Trophoblast cell (in vitro differentiated cells and primary cell): ENCODE data around the gene OR2AT4.

Experiments
- DNase-seq, 2 donors: peaks; one replicate each; pipeline ENCODE4 v3.0.0-alpha.2; 2016
- H2AFZ ChIP-seq: 2 replicates; pipeline ENCODE4 v1.6.1; 2013; ENCODE audit warnings: low read length, moderate library complexity, mild to moderate bottlenecking; ENCODE audit not compliant: insufficient read depth, poor library complexity
- H2AK5ac ChIP-seq: 2 replicates; pipeline ENCODE4 v1.6.1; 2013; ENCODE audit warnings: mild to moderate bottlenecking, low read length
- H2BK120ac ChIP-seq: 2 replicates; pipeline ENCODE4 v1.6.1; 2013; ENCODE audit warnings: low read length, mild to moderate bottlenecking, moderate library complexity; ENCODE audit not compliant: insufficient read depth, poor library complexity
- H2BK12ac ChIP-seq: 2 replicates; pipeline ENCODE4 v1.6.1; 2013; ENCODE audit warnings: mild to moderate bottlenecking, low read length, moderate library complexity
- H2BK5ac ChIP-seq: 2 replicates; pipeline ENCODE4 v1.6.1; 2013; ENCODE audit warnings: low read length, low read depth, moderate library complexity, mild to moderate bottlenecking; ENCODE audit not compliant: poor library complexity
- H3K14ac ChIP-seq: 2 replicates; pipeline ENCODE4 v1.6.1; 2013; ENCODE audit warnings: mild to moderate bottlenecking, low read length
- H3K18ac ChIP-seq: 2 replicates; pipeline ENCODE4 v1.6.1; 2013; ENCODE audit warnings: mild to moderate bottlenecking, low read length
- H3K23ac ChIP-seq: 2 replicates; pipeline ENCODE4 v1.6.1; 2013; ENCODE audit warnings: low read length
- H3K27ac ChIP-seq: 2 replicates; pipeline ENCODE4 v1.5.1; 2013; ENCODE audit warnings: low read depth, mild to moderate bottlenecking, inconsistent platforms, low read length, moderate library complexity
- H3K27me3 ChIP-seq: 2 replicates; pipeline ENCODE4 v1.6.1; 2013; ENCODE audit warnings: inconsistent platforms, mild to moderate bottlenecking, low read length, moderate library complexity; ENCODE audit not compliant: insufficient read depth
- H3K36me3 ChIP-seq, 2 experiments: 1 replicate in 1 of 2; 2 replicates in 1 of 2; pipeline ENCODE4 v1.6.1; 2013; ENCODE audit warnings: low read length in 2 of 2, mild to moderate bottlenecking in 2 of 2, moderate library complexity in 1 of 2; ENCODE audit not compliant: insufficient read depth in 2 of 2, control insufficient read depth in 1 of 2
- H3K4ac ChIP-seq: 2 replicates; pipeline ENCODE4 v1.6.1; 2013; ENCODE audit warnings: low read depth, mild to moderate bottlenecking, low read length, moderate library complexity
- H3K4me1 ChIP-seq, 2 experiments: 1 replicate in 1 of 2; 2 replicates in 1 of 2; pipeline ENCODE4 v1.6.1; 2013; ENCODE audit warnings: low read length in 2 of 2, mild to moderate bottlenecking in 2 of 2, moderate library complexity in 1 of 2; ENCODE audit not compliant: insufficient read depth in 2 of 2, control insufficient read depth in 1 of 2
- H3K4me2 ChIP-seq: 2 replicates; pipeline ENCODE4 v1.6.1; 2013; ENCODE audit warnings: inconsistent platforms, mild to moderate bottlenecking, low read length, moderate library complexity
- H3K4me3 ChIP-seq: 2 replicates; pipeline ENCODE4 v1.5.1; 2013; ENCODE audit warnings: mild to moderate bottlenecking, low read depth, low read length, inconsistent platforms
- H3K79me1 ChIP-seq: one replicate; pipeline ENCODE4 v1.6.1; 2013; ENCODE audit warnings: low read length
- H3K79me2 ChIP-seq: 2 replicates; pipeline ENCODE4 v1.6.1; 2013; ENCODE audit warnings: low read length, mild to moderate bottlenecking; ENCODE audit not compliant: control insufficient read depth, insufficient read depth, poor library complexity
- H3K9ac ChIP-seq: 2 replicates; pipeline ENCODE4 v1.6.1; 2013; ENCODE audit warnings: mild to moderate bottlenecking, low read length
- H3K9me3 ChIP-seq: 2 replicates; pipeline ENCODE4 v1.6.1; 2013; ENCODE audit warnings: low read depth, mild to moderate bottlenecking, control low read depth, inconsistent platforms, low read length; ENCODE audit not compliant: insufficient read depth
- H4K12ac ChIP-seq: 2 replicates; pipeline ENCODE4 v1.6.1; 2013; ENCODE audit warnings: low read depth, mild to moderate bottlenecking, low read length, moderate library complexity
- H4K8ac ChIP-seq: 2 replicates; pipeline ENCODE4 v1.6.1; 2013; ENCODE audit warnings: low read depth, mild to moderate bottlenecking, low read length, moderate library complexity
- H4K91ac ChIP-seq: one replicate; pipeline ENCODE4 v1.6.1; 2013; ENCODE audit warnings: low read depth, mild to moderate bottlenecking, low read length, moderate library complexity
- WGBS: extraction: QIAGEN DNeasy Blood & Tissue Kit; methylation state at CpG from one replicate; pipeline ENCODE4 v1.1.7; 2013; ENCODE audit warnings: missing lambda C conversion rate; ENCODE audit not compliant: insufficient read length, insufficient coverage; ENCODE audit errors: extremely low coverage; 5-methylcytosine and 5-hydroxymethylcytosine counted together

The OR2AT4 gene

GRCh38 chr11:75126564-75126963, 29.9 kb upstream of the OR2AT4 start:
- no peak overlapping the region for H3K23ac ChIP-seq
- no peak overlapping the region for H3K4me2 ChIP-seq
- no peaks in the 10 kb centered on the region for H3K4me1 ChIP-seq
- H3K27ac ChIP-seq: no peak overlapping the region
- H3K36me3 ChIP-seq: no peaks in the 10 kb centered on the region
- no peak overlapping the region for H4K8ac ChIP-seq
- no peaks in the 10 kb centered on the region for H3K79me2 ChIP-seq
- no CpG with 5 or more reads among the region's 2 CpGs for WGBS
- no peak for DNase-seq
- no peak overlapping the region for H2BK120ac ChIP-seq
- no peak overlapping the region for H2AFZ ChIP-seq
- no peak overlapping the region for H3K4ac ChIP-seq
- no peak overlapping the region for H2AK5ac ChIP-seq
- no peaks in the 10 kb centered on the region for H3K79me1 ChIP-seq
- H3K9me3 ChIP-seq: peaks cover 1% of the 10 kb centered on the region
- H4K91ac ChIP-seq: no peak overlapping the region
- H4K12ac ChIP-seq: no peak overlapping the region
- H3K27me3 ChIP-seq: no peaks in the 10 kb centered on the region
- no peak overlapping the region for H3K14ac ChIP-seq
- no peak overlapping the region for H3K18ac ChIP-seq
- no peak overlapping the region for H3K4me3 ChIP-seq
- H2BK5ac ChIP-seq: no peak overlapping the region
- H2BK12ac ChIP-seq: no peak overlapping the region
- no peak overlapping the region for H3K9ac ChIP-seq

GRCh38 chr11:75118577-75118976, 21.9 kb upstream of the OR2AT4 start:
- Histone ChIP-seq H3K4ac (no peak overlapping the region), H2BK12ac (no peak overlapping the region), H4K12ac (no peak overlapping the region), H3K27ac (no peak overlapping the region), H3K14ac (no peak overlapping the region), H3K18ac (no peak overlapping the region), H3K36me3 (no peaks in the 10 kb centered on the region), H3K4me3 (no peak overlapping the region), H2AK5ac (no peak overlapping the region), H3K9me3 (peaks cover 3% of the 10 kb centered on the region), H3K4me2 (no peak overlapping the region), H3K79me2 (no peaks in the 10 kb centered on the region), H3K79me1 (no peaks in the 10 kb centered on the region), H3K4me1 (no peaks in the 10 kb centered on the region), H3K27me3 (no peaks in the 10 kb centered on the region), H2BK5ac (no peak overlapping the region), H3K9ac (no peak overlapping the region), H2BK120ac (no peak overlapping the region), H4K8ac (no peak overlapping the region), H3K23ac (no peak overlapping the region), H2AFZ (no peak overlapping the region), H4K91ac (no peak overlapping the region)
- DNase-seq: no peak
- WGBS: no CpG with 5 or more reads among the region's 1 CpG

GRCh38 chr11:75114465-75114864, 17.8 kb upstream of the OR2AT4 start:
- Histone ChIP-seq H2BK5ac (no peak overlapping the region), H3K18ac (no peak overlapping the region), H2BK120ac (no peak overlapping the region), H3K36me3 (no peaks in the 10 kb centered on the region), H3K27ac (no peak overlapping the region), H3K4me2 (no peak overlapping the region), H2AFZ (no peak overlapping the region), H3K79me1 (no peaks in the 10 kb centered on the region), H3K23ac (no peak overlapping the region), H4K8ac (no peak overlapping the region), H2BK12ac (no peak overlapping the region), H4K91ac (no peak overlapping the region), H3K4me1 (no peaks in the 10 kb centered on the region), H3K27me3 (no peaks in the 10 kb centered on the region), H2AK5ac (no peak overlapping the region), H3K9me3 (peaks cover 3% of the 10 kb centered on the region), H3K9ac (no peak overlapping the region), H3K14ac (no peak overlapping the region), H3K79me2 (no peaks in the 10 kb centered on the region), H3K4ac (no peak overlapping the region), H4K12ac (no peak overlapping the region), H3K4me3 (no peak overlapping the region)
- no CpG with 5 or more reads among the region's 2 CpGs for WGBS
- DNase-seq: no peak

GRCh38 chr11:75113030-75113429, 16.4 kb upstream of the OR2AT4 start:
- Histone ChIP-seq H3K27me3 (no peaks in the 10 kb centered on the region), H3K23ac (no peak overlapping the region), H3K4me1 (no peaks in the 10 kb centered on the region), H2BK12ac (no peak overlapping the region), H3K9ac (no peak overlapping the region), H2BK120ac (no peak overlapping the region), H3K9me3 (peaks cover 3% of the 10 kb centered on the region), H3K36me3 (no peaks in the 10 kb centered on the region), H3K4ac (no peak overlapping the region), H2BK5ac (no peak overlapping the region), H3K4me2 (no peak overlapping the region), H2AK5ac (no peak overlapping the region), H4K8ac (no peak overlapping the region), H2AFZ (no peak overlapping the region), H3K27ac (no peak overlapping the region), H3K79me2 (no peaks in the 10 kb centered on the region), H3K14ac (no peak overlapping the region), H3K4me3 (no peak overlapping the region), H3K79me1 (no peaks in the 10 kb centered on the region), H3K18ac (no peak overlapping the region), H4K12ac (no peak overlapping the region), H4K91ac (no peak overlapping the region)
- DNase-seq: no peak
- WGBS: no CpG with 5 or more reads among the region's 1 CpG
